ENCODE results near the gene SETD7.
"Not testable (repeated sequence)": the region's sequence is repeated elsewhere in the genome, so short reads cannot be mapped to it uniquely, and the experiment has no call there.

Gene SETD7

DNA sequence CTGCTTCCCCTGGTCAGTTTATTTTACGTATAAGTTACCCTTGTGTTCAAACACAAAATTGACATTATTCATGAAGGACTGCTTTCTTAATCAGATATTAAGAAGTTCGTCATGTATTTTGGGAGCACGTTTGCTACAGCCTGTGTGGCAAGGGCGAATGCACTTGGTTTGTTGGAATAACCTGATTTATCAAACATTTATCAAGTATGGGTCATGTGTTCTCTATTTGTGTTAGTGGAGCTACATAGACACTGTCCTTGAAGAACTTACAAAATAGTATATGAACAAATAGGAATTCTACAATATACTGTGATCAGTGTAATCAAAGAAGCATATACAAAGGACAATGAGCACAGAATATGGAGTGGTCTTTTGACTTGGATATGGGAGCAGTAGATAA, 79.7 kb downstream of the SETD7 start:
- DNase-seq (ENCODE audit: low spot score) = no peak
- TF ChIP-seq, protein P1, sequence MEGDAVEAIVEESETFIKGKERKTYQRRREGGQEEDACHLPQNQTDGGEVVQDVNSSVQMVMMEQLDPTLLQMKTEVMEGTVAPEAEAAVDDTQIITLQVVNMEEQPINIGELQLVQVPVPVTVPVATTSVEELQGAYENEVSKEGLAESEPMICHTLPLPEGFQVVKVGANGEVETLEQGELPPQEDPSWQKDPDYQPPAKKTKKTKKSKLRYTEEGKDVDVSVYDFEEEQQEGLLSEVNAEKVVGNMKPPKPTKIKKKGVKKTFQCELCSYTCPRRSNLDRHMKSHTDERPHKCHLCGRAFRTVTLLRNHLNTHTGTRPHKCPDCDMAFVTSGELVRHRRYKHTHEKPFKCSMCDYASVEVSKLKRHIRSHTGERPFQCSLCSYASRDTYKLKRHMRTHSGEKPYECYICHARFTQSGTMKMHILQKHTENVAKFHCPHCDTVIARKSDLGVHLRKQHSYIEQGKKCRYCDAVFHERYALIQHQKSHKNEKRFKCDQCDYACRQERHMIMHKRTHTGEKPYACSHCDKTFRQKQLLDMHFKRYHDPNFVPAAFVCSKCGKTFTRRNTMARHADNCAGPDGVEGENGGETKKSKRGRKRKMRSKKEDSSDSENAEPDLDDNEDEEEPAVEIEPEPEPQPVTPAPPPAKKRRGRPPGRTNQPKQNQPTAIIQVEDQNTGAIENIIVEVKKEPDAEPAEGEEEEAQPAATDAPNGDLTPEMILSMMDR (IDR thresholded peaks at IDR 0.05; ENCODE audit: extremely low read depth, missing control alignments) = no peak

DNA sequence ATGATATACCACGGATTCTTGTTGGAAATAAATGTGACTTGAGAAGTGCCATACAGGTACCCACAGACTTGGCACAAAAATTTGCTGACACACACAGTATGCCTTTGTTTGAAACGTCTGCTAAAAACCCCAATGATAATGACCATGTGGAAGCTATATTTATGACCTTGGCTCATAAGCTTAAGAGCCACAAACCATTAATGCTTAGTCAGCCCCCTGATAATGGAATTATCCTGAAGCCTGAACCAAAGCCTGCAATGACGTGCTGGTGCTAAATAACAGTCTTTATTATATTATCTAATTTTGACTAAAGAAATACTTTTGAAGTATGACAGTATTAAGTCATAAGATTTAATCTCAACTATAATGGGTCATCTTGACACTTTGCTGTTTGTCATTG, 83.2 kb downstream of the SETD7 start:
- TF ChIP-seq, protein P1 (IDR thresholded peaks at IDR 0.05; ENCODE audit: extremely low read depth, missing control alignments) = no peak
- no peak for DNase-seq (ENCODE audit: low spot score)

DNA sequence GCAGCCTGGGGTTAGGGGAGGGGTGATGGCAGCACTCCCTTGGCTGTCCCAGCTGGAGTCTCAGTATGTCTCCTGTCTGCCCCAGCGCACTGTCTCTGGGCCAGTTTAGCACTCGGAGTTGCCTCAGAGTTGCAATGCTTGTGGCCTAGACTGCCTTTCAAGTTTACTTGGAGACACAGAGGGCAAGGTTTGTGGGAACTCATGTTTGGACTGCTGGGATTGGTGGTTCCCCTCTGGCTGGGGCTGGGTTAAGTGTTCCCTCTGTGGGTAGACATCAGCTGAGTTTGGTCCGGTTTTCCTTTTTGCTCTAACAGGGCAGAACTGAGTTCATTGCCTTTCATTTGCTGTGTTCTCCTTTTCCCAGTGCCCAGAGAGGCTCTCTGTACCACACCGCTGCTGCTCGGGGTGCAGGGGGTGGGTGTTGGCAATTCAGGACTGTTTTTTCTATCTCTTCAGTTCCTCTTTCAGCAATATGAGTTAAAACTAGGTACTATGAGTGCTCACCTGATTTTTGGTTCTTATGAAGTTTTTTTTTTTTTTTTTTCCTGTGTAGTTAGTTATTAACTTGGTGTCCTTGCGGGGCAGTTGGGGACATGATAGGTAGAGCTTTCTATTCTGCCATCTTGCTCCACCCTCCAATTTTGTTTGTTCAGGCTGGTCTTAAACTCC, 84.9 kb downstream of the SETD7 start:
- DNase-seq (ENCODE audit: low spot score) = no peak
- TF ChIP-seq, protein P1 (IDR thresholded peaks at IDR 0.05; ENCODE audit: extremely low read depth, missing control alignments) = no peak

DNA sequence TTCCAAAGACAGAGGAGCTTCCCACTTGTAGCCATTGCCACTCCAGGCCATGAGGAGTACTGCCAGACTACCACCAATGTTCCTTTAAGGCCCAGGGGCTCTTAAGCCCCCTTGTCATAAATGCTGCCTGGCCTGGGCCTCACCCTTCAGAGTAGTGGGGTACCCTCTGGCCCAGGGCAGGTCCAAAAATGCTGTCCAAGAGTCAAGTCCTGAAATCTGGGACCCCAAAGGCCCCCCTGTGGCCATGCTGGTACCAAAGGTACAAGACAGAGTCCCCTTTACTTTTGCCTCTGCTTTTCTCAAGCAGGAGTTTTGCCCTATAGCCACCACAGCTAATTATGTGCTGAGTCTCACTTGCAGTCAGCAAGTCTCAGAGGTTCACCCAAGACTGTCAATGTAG, 85.7 kb downstream of the SETD7 start:
- no peak for DNase-seq (ENCODE audit: low spot score)
- TF ChIP-seq, protein P1 (IDR thresholded peaks at IDR 0.05; ENCODE audit: extremely low read depth, missing control alignments) = no peak

DNA sequence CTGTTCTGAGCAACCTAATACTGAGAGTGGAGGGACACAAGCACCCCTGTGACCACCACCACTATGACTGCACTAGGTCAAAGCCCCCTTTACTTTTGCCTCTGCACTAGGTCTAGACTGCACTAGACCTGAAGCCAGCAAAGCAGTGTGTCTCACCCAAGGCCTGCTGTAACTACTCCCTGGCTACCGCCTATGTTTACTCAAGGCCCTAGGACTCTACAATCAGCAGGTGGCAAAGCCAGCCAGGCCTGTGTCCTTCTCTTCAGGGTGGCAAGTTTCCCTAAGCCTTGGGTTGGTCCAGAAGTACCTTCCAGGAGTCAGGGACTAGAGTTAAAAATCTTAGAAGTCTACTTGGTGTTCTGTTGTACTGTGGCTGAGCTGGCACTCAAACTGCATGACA, 86.2 kb downstream of the SETD7 start:
- TF ChIP-seq, protein P1 (IDR thresholded peaks at IDR 0.05; ENCODE audit: extremely low read depth, missing control alignments) = no peak
- no peak for DNase-seq (ENCODE audit: low spot score)

DNA sequence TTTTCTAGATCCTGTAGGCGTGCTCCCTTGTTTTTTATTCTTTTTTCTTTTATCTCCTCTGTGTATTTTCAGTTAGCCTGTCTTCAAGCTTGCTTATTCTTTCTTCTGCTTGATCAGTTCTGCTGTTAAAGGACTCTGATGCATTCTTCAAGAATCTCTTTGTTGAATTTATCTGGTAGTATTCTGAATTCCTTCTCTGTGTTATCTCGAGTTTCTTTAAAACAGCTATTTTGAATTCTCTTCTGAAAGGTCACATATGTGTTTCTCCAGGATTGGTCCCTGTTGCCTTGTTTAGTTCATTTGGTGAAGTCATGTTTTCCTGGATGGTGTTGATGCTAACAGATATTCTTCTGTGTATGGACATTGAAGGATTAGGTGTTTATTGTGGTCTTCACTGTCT, 86.8 kb downstream of the SETD7 start:
- no peak for DNase-seq (ENCODE audit: low spot score)

DNA sequence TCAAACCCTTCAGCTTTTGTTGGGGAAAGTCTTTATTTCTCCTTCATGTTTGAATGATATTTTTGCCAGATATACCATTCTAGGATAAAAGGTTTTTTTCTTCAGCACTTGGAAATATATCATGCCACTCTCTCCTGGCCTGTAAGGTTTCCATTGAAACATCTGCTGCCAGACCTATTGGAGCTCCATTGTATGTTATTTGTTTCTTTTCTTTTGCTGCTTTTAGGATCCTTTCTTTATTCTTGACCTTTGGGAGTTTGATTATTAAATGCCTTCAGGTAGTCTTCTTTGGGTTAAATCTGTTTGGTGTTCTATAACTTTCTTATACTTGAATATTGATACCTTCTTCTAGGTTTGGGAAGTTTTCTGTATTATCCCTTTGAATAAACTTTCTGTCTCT, 87.3 kb downstream of the SETD7 start:
- not testable (repeated sequence) for DNase-seq (ENCODE audit: low spot score)

More for the DNA sequence above, 86.8 kb downstream of the SETD7 start:
- TF ChIP-seq, protein P1 (IDR thresholded peaks at IDR 0.05; ENCODE audit: extremely low read depth, missing control alignments) = no peak

DNA sequence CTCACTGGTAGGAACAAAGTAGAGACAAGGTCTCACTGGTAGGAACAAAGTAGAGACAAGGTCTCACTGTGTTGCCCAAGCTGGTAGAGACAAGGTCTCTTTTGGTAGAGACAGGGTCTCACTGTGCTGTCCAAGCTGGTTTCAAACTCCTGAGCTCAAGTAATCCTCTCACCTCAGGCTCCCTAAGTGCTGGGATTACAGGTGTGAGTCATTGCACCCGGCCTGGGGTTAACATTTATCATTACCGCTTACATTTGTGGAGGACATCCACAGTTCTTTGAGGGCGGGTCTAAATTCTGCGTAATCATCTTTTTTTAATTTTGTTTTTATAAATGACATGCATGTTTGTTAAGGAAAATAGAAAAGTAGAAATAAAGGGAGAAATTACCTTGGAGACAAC, 90.1 kb downstream of the SETD7 start:
- DNase-seq (ENCODE audit: low spot score) = no peak
- TF ChIP-seq, protein P1 (IDR thresholded peaks at IDR 0.05; ENCODE audit: extremely low read depth, missing control alignments) = no peak

DNA sequence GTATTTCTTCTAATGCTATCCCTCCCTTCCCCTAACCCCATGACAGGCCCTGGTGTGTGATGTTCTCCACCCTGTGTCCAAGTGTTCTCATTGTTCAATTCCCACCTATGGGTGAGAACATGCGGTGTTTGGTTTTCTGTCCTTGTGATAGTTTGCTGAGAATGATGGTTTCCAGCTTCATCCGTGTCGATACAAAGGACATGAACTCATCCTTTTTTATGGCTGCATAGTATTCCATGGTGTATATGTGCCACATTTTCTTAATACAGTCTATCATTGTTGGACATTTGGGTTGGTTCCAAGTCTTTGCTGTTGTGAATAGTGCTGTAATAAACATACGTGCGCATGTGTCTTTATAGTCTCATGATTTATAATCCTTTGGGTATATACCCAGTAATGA, 91.5 kb downstream of the SETD7 start:
- not testable (repeated sequence) for DNase-seq (ENCODE audit: low spot score)

All from GM20000 (cell line).